NB4 (cell line): Measurements from ENCODE around the gene PDLIM7.

ENCODE experiments used
- TF ChIP-seq, protein P1 (sequence below): IDR thresholded peaks from 2 replicates; pipeline ENCODE4 v1.6.1; 2011; ENCODE audit warnings: low read depth, low read length
- TF ChIP-seq, protein P2 (sequence below): IDR thresholded peaks from one replicate; pipeline ENCODE4 v1.5.1; 2012; ENCODE audit warnings: low read depth, low read length

DNA sequence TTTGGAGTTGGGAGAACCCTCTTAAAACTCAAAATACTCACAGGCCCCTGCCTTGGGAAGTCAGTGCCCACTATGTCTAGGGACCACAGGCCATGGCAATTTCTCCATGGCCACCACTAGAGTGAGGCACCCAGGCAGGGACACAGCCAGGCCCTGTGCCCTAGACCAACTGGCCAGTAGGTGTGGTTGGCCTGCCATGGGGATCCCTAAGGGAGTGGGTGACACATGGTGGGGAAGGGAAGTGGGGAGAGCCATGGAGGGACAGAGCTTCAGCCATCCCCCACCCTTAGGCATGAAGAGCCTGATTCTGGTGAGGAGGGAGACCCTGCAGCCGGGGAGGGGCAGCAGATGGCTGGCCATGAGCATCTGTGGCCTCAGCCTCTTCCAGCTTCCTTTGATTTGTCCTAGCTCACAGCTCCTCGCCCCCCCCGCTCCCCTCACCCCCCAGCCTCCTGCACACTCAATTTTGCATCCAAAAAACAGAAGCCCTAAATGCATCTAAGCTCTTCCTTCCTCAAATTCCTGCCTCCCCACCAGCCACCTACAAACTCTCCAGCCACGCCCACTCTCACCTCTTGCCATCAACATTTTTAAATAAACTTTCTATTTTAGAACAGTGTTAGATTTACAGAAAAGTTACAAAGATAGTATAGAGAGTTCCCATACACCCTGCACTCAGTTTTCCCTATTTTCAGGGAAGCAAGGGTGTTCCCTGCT, 22.4 kb downstream of the PDLIM7 start:
- TF ChIP-seq, protein P1, sequence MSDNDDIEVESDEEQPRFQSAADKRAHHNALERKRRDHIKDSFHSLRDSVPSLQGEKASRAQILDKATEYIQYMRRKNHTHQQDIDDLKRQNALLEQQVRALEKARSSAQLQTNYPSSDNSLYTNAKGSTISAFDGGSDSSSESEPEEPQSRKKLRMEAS, result no peak
- TF ChIP-seq, protein P2, sequence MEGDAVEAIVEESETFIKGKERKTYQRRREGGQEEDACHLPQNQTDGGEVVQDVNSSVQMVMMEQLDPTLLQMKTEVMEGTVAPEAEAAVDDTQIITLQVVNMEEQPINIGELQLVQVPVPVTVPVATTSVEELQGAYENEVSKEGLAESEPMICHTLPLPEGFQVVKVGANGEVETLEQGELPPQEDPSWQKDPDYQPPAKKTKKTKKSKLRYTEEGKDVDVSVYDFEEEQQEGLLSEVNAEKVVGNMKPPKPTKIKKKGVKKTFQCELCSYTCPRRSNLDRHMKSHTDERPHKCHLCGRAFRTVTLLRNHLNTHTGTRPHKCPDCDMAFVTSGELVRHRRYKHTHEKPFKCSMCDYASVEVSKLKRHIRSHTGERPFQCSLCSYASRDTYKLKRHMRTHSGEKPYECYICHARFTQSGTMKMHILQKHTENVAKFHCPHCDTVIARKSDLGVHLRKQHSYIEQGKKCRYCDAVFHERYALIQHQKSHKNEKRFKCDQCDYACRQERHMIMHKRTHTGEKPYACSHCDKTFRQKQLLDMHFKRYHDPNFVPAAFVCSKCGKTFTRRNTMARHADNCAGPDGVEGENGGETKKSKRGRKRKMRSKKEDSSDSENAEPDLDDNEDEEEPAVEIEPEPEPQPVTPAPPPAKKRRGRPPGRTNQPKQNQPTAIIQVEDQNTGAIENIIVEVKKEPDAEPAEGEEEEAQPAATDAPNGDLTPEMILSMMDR, result no peak
